HFF-Myc (cell line): ENCODE measurements around the gene ASB10.

Experiments used
- DNase-seq: peaks from one replicate; pipeline ENCODE4 v3.0.0-alpha.2; 2011; ENCODE audit warnings: low read depth; ENCODE audit errors: extremely low read depth
- H3K4me3 ChIP-seq: replicated peaks from 2 replicates; pipeline ENCODE4 v1.5.1; 2011; ENCODE audit warnings: low read depth, mild to moderate bottlenecking, control low read depth, low read length
- TF ChIP-seq, protein P1 (sequence below): IDR thresholded peaks from 2 replicates; pipeline ENCODE4 v1.5.1; 2012; ENCODE audit warnings: mild to moderate bottlenecking, low read depth, low read length, control low read depth; ENCODE audit errors: missing control alignments

The ASB10 gene

DNA sequence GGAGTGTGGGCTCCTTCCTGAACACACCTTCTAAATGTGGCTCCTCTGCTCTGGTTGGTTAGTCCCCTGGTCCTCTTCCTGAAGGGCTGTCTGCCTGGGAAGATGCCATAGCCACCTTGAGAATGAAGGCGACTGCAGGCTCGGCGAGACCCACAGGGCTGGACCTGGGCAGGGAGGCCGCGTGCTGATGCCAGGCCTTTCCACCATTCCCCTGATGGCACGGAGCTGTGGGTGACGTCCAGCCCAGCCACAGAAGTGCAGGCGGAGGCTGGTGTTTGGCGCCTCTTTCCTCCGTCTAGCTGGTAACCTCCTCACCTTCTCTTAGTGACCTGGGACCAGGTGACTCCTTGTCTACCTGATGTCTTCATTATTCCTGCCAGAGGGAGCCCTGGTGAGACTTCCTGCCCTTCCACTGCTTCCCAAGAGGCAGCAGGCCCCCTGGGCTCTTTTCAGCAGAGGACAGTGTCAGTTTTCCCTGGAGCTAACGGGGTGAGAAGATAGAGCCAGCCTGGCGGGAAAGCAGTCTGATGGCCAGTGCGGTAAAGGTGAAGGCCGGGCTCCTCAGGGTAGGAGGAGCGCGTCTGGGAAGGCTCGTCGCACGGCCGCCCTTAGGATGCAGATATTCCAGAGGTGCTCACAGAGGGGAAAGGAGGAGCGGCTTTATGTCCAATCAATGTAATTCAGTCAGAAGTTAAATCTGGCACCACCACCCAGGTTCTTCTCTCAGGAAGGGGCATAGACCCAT lies 54.4 kb downstream of the ASB10 start:
- no peak overlapping the region for H3K4me3 ChIP-seq
- DNase-seq, result no peak
- TF ChIP-seq, protein P1, sequence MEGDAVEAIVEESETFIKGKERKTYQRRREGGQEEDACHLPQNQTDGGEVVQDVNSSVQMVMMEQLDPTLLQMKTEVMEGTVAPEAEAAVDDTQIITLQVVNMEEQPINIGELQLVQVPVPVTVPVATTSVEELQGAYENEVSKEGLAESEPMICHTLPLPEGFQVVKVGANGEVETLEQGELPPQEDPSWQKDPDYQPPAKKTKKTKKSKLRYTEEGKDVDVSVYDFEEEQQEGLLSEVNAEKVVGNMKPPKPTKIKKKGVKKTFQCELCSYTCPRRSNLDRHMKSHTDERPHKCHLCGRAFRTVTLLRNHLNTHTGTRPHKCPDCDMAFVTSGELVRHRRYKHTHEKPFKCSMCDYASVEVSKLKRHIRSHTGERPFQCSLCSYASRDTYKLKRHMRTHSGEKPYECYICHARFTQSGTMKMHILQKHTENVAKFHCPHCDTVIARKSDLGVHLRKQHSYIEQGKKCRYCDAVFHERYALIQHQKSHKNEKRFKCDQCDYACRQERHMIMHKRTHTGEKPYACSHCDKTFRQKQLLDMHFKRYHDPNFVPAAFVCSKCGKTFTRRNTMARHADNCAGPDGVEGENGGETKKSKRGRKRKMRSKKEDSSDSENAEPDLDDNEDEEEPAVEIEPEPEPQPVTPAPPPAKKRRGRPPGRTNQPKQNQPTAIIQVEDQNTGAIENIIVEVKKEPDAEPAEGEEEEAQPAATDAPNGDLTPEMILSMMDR, result no peak

DNA sequence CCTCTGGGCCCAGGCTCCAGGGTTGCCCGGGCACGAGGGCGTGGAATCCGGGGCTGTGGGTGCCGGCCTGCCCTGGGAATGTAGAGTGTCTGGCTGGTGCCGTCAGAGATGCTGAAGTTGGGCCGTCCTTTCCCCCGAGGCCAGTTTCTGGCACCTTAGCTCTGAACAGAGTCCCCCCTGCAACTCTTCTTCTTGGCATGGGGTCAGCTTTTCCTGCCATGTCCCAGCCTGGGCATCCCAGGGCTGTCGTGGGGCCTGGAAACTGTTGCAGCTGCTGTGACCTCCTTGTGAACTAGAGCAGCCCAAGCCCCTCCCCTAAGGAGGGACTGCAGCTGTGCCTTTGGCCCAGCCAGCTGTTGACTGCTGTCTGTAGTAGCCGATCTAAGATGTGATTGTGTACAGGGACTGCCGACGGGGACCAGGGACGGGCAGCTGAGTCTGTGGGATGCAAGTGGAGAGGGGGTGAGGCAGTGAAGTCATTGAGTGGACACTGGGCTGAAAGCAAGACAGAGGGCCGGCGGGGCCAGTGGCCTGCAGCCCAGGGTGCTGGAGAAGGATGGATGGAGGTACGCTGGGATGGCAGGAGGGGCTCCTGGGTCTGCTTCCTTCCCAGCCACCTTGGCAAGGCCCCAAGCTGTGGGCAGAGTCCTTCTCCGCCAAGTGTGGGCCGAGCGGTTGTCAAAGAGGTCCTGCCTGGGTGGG lies 55.3 kb downstream of the ASB10 start:
- TF ChIP-seq, protein P1, result no peak
- no peak for DNase-seq
- no peak overlapping the region for H3K4me3 ChIP-seq

DNA sequence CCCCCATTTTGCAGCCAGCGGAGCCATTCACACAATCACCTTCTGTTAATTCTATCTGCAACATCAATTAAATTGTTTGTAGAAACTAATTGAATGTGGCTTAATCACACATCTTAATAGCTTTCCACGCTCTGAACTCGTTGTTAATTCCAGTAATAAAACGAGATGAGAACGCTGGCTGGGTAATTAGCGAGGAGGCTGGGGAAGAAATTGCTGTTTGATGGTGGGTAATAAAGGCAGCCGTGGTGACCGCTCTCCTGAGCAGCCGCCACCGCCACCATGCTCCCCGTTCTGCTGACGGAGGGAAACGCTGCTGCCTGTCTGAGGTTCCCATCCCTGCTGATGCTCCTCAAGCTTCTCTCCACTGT lies 55.8 kb downstream of the ASB10 start:
- no peak overlapping the region for H3K4me3 ChIP-seq
- TF ChIP-seq, protein P1, result no peak
- DNase-seq, result no peak

DNA sequence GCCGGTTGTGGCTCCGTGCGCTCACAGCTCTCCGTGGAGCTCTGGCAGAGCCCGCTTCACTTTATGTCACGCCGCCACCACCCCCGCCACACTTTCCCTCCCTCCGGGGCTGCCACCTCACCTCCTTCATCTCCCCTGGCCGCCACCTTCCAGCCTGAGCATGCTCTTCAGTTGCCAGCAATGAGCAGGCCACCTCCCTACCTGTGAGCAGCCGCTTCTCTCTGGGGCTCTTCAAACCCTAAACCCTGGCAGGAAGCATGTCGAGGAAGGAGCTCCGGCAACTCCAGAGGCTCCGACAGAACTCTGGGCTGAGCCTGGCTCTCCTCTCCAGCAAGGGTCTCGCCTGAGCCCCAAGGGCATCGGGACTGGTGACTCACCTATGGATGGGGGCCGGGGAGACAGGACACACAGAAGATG lies 56.3 kb downstream of the ASB10 start:
- no peak for DNase-seq
- no peak overlapping the region for H3K4me3 ChIP-seq
- TF ChIP-seq, protein P1, result no peak

DNA sequence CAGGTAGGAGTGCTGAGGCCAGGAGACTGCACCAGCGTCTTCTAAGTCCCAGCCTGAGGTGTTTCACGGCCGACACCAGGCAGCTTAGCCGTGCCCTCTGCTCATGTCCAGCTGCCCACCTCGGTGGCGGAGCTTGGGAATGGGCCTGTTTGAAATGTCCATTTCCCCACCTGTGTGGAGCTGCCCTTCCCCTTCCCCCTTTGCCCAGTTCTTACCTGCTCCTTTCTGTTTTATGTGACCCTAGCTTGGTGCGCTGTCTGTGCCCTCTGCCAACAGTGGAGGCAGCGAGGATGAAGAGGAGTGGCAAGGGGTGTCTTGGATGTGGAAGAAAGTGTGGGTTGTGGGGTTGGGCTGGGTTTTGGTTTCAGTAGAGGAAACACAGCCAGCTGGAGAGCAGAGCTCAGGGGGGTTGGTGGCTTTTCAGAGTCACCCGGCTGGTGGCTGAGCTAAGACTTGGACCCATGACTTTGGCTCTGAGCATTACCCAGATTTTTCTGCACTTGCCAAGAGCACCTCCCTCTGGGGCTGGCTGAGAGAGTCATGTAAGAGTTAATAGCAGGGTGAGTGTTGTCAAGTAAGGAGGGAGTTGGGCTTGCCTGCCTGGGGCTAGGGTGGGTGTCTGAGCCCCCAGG lies 57.0 kb downstream of the ASB10 start:
- TF ChIP-seq, protein P1, result no peak
- no peak overlapping the region for H3K4me3 ChIP-seq
- DNase-seq, result no peak

DNA sequence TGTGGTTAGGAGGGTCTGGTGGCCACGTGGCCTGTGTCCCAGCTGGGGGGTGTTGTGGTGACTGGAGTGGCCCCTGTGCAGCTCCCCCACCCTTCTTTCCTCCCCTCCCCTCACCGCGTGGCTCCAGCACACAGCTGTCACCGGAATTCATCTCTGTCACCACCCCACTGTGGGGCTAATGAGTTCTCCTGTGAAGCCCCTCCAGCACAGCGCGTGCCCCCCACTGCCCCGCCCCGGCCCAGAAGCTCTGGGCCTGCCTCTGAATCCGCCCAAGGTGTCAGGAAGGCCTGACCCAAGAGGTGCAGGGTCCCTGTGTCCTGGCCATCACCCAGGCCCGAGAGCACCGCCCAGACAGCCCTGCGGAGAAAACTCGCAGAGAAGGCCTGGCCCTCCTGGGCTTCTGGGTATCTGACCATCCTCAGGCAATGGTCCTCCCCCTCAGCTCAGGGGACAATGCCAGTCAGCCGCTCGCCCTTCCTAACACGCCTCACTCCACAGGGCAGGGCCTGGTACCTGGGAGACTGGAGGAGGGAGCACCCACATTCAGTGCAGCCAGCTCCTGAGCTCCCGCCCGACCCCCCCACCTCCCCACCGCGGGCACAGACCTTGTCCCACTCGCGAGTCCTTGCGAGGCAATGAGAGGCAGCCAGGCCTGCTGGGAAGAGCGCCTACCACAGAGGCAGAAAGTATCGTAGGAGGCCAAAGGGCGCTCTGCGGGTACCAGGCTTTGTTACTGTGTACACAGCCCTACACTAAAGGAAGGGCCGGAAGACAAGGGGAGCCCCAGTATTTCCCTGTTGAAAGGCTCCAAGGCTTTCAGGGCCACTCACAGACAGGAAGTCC lies 57.7 kb downstream of the ASB10 start:
- TF ChIP-seq, protein P1, result no peak

More for the DNA sequence above, 57.7 kb downstream of the ASB10 start:
- DNase-seq, result no peak
- H3K4me3 ChIP-seq, result no peak overlapping the region
